ACC112 (cell line): ENCODE data around the gene FKBP8.
A peak's percentile ranks its signal among the peaks of the same experiment; 100 is the strongest.

Experiments used
- H2AFZ ChIP-seq: fragments of 200-600 bp; sonication (generic); one replicate; pipeline ENCODE4 v1.6.0; 2017; ENCODE audit warnings: antibody characterized with exemption, low read length; ENCODE audit not compliant: unreplicated experiment
- H3K27ac ChIP-seq: fragments of 200-600 bp; sonication (generic); 2 replicates; pipeline ENCODE4 v1.5.1; 2014; ENCODE audit warnings: low read depth, mild to moderate bottlenecking, antibody characterized with exemption, low read length, moderate library complexity
- H3K27me3 ChIP-seq: fragments of 200-600 bp; sonication (generic); 2 replicates; pipeline ENCODE4 v1.6.1; 2014; ENCODE audit warnings: mild to moderate bottlenecking, antibody characterized with exemption, low read length, moderate library complexity, mixed read lengths; ENCODE audit not compliant: insufficient read depth
- H3K36me3 ChIP-seq: fragments of 200-600 bp; sonication (generic); 2 replicates; pipeline ENCODE4 v1.6.1; 2016; ENCODE audit warnings: mild to moderate bottlenecking, antibody characterized with exemption, low read length, moderate library complexity, mixed read lengths; ENCODE audit not compliant: insufficient read depth
- H3K4me1 ChIP-seq: fragments of 200-600 bp; sonication (generic); one replicate; pipeline ENCODE4 v1.6.1; 2016; ENCODE audit warnings: low read length, mixed read lengths; ENCODE audit not compliant: insufficient read depth, unreplicated experiment, control insufficient read depth
- H3K4me3 ChIP-seq: fragments of 200-600 bp; sonication (generic); 2 replicates; pipeline ENCODE4 v1.5.1; 2014; ENCODE audit warnings: mild to moderate bottlenecking, low read depth, low read length
- H3K79me2 ChIP-seq: fragments of 200-600 bp; sonication (generic); one replicate; pipeline ENCODE4 v1.6.0; 2016; ENCODE audit warnings: low read length; ENCODE audit not compliant: control insufficient read depth, unreplicated experiment, insufficient read depth

Gene FKBP8

GRCh38 chr19:18491995-18492953, 51.1 kb downstream of the FKBP8 start:
- peaks cover 33% of the 10 kb centered on the region for H3K4me1 ChIP-seq
- H3K36me3 ChIP-seq, result no peaks in the 10 kb centered on the region
- no peak overlapping the region for H2AFZ ChIP-seq
- no peak overlapping the region for H3K4me3 ChIP-seq
- H3K27ac ChIP-seq, result no peak overlapping the region
- H3K79me2 ChIP-seq, result peaks cover 74% of the 10 kb centered on the region
- no peaks in the 10 kb centered on the region for H3K27me3 ChIP-seq

GRCh38 chr19:18490728-18491127, 52.6 kb downstream of the FKBP8 start:
- peaks cover 36% of the 10 kb centered on the region for H3K4me1 ChIP-seq
- H3K27ac ChIP-seq, result no peak overlapping the region
- no peak overlapping the region for H2AFZ ChIP-seq
- H3K36me3 ChIP-seq, result no peaks in the 10 kb centered on the region
- H3K27me3 ChIP-seq, result no peaks in the 10 kb centered on the region
- no peak overlapping the region for H3K4me3 ChIP-seq
- peaks cover 72% of the 10 kb centered on the region for H3K79me2 ChIP-seq

- Histone ChIP-seq H3K4me3 (no peak overlapping the region), H3K36me3 (no peaks in the 10 kb centered on the region), H3K4me1 (peaks cover 33% of the 10 kb centered on the region), H3K79me2 (peaks cover 72% of the 10 kb centered on the region), H3K27ac (no peak overlapping the region), H3K27me3 (no peaks in the 10 kb centered on the region), H2AFZ (no peak overlapping the region)
These were observed 53.7 kb downstream of the FKBP8 start for GRCh38 chr19:18489627-18490184.

- peaks cover 29% of the 10 kb centered on the region for H3K4me1 ChIP-seq
- peaks cover 72% of the 10 kb centered on the region for H3K79me2 ChIP-seq
- no peak overlapping the region for H2AFZ ChIP-seq
- no peaks in the 10 kb centered on the region for H3K27me3 ChIP-seq
- H3K4me3 ChIP-seq, result no peak overlapping the region
- H3K27ac ChIP-seq, result no peak overlapping the region
- no peaks in the 10 kb centered on the region for H3K36me3 ChIP-seq
These were observed 54.3 kb downstream of the FKBP8 start for GRCh38 chr19:18488838-18489626.

- Histone ChIP-seq H3K27ac (no peak overlapping the region), H3K36me3 (no peaks in the 10 kb centered on the region), H2AFZ (no peak overlapping the region), H3K79me2 (peaks cover 72% of the 10 kb centered on the region), H3K27me3 (no peaks in the 10 kb centered on the region), H3K4me1 (peaks cover 31% of the 10 kb centered on the region), H3K4me3 (no peak overlapping the region)
These were observed 55.0 kb downstream of the FKBP8 start for GRCh38 chr19:18488403-18488723.

- Histone ChIP-seq H3K27ac (no peak overlapping the region), H3K79me2 (peaks cover 72% of the 10 kb centered on the region), H3K4me3 (no peak overlapping the region)
These were observed 55.6 kb downstream of the FKBP8 start for GRCh38 chr19:18487576-18488402.

GRCh38 chr19:18486746-18487145, 56.6 kb downstream of the FKBP8 start:
- H3K27ac ChIP-seq, result peak overlapping the region; percentile 79
- H3K27me3 ChIP-seq, result no peaks in the 10 kb centered on the region
- H3K4me3 ChIP-seq, result no peak overlapping the region
- H3K4me1 ChIP-seq, result peaks cover 37% of the 10 kb centered on the region
- H3K36me3 ChIP-seq, result no peaks in the 10 kb centered on the region
- H2AFZ ChIP-seq, result no peak overlapping the region
- H3K79me2 ChIP-seq, result peaks cover 68% of the 10 kb centered on the region

More at GRCh38 chr19:18487576-18488402, 55.6 kb downstream of the FKBP8 start:
- H3K4me1 ChIP-seq, result peaks cover 36% of the 10 kb centered on the region
- no peaks in the 10 kb centered on the region for H3K27me3 ChIP-seq
- H2AFZ ChIP-seq, result no peak overlapping the region
- H3K36me3 ChIP-seq, result no peaks in the 10 kb centered on the region

- Histone ChIP-seq H3K27me3 (no peaks in the 10 kb centered on the region), H3K4me1 (peaks cover 53% of the 10 kb centered on the region), H3K27ac (no peak overlapping the region), H3K36me3 (no peaks in the 10 kb centered on the region), H2AFZ (no peak overlapping the region), H3K4me3 (no peak overlapping the region), H3K79me2 (peaks cover 75% of the 10 kb centered on the region)
These were observed 58.4 kb downstream of the FKBP8 start for GRCh38 chr19:18484992-18485391.

GRCh38 chr19:18483119-18483890, 60.1 kb downstream of the FKBP8 start:
- peaks cover 69% of the 10 kb centered on the region for H3K4me1 ChIP-seq
- H3K79me2 ChIP-seq, result peaks cover 81% of the 10 kb centered on the region
- no peaks in the 10 kb centered on the region for H3K27me3 ChIP-seq
- no peak overlapping the region for H2AFZ ChIP-seq
- H3K4me3 ChIP-seq, result no peak overlapping the region
- H3K36me3 ChIP-seq, result no peaks in the 10 kb centered on the region
- no peak overlapping the region for H3K27ac ChIP-seq
